HG03039 (cell line): ENCODE measurements around the gene HES2.
"Not testable (repeated sequence)": the region's sequence is repeated elsewhere in the genome, so short reads cannot be mapped to it uniquely, and the experiment has no call there.

Source experiments
- ATAC-seq: cut with Tn5 transposase; IDR thresholded peaks from one replicate; pipeline ENCODE4 v1.9.1; 2021; ENCODE audit warnings: mild to moderate bottlenecking, moderate library complexity; ENCODE audit not compliant: unreplicated experiment

HES2 gene

DNA sequence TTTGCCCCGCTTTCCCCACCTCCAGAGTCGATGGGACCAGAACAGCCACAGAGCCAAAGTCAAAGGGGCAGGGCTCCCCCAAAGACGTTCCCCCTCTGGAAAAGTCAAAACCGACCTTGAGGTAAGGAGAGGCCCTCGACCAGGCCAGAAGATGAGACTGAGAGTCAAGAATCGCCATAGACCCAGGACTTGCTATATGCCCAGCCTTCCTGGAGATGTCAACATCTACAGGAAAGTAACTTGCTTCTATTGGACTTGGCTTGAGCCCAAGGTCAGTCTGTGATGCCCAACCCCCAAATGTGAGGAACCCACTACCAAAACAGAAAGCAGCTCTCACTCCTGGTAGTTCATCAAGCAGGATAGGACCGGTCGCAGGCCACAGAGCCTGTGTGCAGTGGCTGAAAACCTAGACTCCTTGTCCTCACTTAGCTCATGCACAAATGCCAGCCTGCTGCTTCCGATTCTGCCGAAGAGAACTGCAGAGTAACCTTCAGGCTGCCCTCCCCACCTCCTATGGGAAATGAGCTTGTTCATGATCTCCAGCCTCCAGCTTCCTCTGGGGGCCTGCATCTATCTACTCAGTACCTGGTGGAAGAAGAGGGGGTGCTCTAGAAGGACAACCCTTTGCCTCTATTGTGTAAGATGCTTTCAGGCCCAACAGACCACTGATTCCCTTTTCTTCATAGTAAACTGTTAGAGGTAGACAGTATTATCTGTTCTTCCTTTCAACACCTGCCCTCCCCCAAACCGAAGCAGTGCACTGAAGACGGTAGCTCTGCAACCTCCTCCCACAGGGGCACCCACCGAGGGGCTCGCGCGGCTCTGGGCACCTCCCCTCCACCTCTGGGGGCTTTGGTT is 27.5 kb downstream of the HES2 start:
- ATAC-seq, result no peak

DNA sequence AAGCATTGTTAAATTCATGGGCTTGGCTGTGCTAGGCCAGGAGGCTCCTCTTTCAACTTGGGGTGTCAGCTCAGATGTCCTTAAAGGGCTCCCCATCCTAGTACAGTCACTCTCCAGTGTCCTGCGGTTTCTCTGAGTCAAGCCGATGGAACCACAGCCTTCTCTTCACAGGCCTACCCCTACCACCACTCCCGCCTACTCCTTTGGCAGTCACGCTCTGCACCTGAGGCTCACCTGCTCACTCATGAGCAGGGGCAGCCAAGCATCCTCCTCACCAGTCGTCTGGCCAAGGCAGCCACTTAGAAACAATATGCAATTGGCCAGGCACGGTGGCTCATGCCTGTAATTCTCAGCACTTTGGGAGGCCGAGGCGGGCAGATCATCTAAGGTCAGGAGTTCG is 29.7 kb downstream of the HES2 start:
- ATAC-seq, result no peak

DNA sequence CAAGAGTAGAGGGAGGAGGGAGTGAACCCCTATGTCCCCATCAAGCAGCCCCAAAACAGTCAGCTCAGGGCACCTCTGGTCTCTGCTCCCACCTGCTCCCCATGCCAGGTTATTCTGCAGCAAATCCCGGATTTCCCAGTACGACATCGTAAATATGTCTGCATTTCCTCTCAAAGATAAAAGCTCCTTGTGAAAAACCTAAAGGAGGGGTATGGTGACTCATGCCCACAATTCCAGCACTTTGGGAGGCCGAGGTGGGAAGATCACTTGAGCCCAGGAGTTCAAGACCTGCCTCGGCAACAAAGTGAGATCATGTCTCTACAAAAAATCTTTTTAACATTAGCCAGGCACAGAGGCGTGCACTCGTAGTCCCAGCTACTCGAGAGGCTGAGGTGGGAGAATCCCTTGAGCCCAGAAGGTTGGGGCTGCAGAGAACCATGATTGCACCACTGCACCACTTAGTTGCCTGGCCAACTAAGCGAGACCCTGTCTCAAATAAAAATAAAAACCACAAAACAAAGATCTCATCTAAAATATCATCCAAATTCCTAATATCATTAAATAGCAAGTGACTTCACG is 33.3 kb downstream of the HES2 start:
- ATAC-seq, result no peak

DNA sequence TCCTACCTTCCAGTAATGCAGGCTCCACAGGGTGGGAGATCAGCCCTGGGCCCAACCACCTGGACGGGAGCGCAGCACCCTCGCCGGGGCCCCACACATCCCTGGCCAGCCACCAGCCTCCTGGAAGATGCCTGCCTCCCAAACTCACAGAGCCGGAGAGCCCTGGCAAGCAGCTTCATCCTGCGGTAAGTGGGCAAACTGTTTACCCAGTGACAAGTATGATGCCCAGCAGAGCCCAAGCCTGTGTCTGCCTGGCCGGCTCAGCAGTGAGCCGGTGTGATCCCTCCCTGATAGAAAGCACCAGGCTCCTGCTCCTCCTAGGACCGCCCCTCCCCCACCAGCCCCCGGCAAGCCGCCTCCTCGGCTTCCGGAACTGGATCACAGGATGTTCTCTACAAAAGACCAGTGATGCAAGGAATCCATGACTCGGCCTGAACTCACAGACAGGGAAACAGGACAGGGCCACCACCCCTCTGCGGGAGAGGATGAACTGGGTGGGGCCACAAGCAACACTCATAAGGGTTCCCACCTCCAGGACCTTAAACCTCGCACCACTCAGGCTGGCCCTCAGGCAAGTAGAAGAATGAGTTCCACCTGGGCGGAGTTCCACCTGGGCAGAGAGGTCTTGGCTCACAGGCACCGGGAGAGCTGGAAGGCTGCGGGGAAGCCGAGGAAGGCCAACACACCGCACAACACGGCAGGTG is 34.1 kb downstream of the HES2 start:
- no peak for ATAC-seq

DNA sequence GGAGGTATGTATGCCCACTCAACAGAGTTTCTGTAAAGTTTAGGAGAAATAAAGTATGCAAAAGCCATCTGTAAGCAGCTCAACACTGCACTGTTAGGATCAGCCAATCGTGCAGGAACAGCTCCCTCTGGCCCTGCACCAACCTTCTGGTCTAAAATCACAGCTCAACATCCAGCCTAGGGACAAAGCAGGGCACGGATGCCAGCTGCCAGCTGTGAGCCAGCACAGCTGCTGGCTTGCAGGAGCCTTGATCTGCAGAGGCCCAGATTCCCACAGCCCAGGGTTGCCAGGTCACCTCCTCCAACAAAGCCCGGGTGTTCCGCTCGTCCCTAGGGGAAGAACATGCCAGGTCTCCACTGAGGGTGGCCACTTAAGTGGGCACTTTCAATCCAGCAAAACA is 34.8 kb downstream of the HES2 start:
- ATAC-seq, result no peak

DNA sequence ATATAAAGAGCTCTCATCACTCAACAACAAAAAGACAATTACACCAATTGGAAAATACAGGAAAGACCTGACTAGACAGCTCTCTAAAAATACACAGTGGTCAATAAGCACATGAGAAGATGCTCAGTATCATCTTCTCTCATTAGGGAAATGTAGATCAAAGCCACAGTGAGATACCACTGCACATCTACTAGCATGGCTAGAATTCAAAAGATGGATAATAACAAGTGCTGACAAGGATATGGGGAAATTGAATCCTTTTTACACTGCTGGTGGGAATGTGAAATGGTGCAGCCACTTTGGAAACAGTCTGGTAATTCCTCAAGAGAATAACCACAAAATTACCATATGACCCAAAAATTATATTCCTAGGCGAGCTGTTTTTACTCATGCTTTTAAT is 35.6 kb downstream of the HES2 start:
- ATAC-seq, result no peak

DNA sequence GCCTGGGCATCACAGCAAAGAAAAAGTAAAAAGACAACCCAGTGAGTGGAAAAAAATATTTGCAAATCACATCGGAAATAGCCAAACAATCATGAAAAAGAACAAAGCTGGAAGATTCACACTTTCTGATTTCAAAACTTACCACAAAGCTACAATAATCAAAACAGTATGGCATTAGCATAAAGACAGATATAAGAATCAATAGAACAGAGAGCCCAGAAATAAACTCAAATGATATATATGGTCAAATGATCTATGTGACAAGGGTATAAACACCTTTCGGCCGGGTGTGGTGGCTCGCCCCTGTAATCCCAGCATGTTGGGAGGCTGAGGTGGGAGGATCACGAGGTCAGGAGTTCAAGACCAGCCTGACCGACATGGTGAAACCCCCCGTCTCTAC is 39.7 kb downstream of the HES2 start:
- ATAC-seq, result no peak

DNA sequence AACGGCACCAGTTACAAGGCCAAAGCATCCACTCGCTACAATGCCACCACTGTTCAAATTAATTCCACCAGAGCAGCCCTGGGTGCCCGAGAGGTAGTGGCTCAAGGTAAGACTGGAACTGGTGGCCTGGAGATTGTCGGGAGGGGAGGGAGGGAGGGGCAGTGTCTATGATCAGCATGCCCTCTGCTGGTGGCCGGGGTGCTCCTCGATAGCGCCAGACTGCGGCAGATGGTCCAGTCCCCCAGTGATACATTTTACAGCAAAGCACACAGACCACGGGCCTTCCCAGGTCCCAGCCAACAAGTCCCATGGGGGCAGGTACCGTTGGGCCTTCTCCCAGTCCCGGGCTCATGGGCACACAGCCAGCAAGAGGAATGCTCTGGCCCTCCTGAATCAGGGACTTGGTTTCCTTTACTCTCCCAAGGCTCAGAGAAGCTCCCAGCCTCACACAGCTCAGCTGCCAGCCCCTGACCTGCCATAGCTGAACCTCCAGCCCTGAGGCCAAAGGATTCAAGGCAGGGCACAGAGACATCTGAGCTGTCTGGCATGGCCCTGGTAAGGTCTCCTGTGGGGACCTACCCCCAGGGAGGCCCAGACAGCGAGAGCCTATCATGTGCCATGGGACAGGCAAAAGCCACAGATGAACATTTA is 41.5 kb downstream of the HES2 start:
- ATAC-seq, result no peak

DNA sequence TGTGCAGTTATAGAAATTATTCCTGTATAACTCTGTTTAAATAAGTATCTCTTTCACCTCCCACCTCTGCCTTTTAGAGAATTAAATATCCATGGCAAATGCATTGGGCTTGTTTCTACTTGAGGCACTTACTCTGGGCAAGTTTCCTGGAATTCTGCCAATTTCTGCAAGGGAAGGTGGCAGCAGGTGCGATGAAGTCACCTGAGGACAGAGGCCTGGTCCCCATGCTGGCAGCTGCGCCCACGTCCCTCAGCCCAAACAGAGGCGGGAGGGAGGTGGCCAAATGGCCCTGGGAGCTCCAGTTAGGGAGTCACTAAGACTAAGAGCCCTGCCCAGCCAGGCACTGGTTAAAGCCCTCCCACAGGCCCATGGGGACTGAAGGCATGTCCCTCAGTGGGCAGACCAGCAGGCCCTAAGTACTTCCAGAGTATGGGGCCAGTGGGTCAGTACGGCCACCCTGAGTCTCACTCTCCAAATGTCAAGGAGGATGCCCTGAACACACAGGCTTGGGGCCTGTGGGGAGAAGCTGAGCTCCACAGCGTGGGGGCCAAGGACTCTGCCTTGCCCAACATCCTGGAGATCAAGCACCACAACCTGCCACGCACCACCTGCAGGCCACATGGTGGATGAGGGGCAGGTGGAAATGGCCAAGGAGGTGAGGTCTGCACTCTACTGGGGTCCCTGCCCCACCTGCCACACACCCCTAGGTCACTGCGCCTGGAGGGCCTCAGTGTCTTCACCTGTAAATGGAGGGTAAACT is 45.6 kb downstream of the HES2 start:
- no peak for ATAC-seq

DNA sequence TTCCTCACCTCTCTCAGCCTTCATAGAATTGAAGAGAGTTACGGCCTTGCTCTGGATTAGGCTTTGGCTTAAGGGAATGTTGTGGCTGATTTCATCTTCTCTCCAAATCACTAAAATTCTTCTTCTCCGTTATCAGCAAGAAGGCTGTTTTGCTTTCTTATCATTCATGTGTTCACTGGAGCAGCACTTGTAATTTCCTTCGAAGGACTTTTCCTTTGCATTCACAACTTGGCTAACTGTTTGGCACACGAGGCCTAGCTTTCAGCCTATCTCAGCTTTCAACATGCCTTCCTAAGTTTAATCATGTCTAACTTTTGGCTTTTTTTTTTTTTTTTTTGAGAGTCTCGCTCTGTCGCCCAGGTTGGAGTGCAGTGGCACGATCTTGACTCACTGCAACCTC is 47.5 kb downstream of the HES2 start:
- not testable (repeated sequence) for ATAC-seq

DNA sequence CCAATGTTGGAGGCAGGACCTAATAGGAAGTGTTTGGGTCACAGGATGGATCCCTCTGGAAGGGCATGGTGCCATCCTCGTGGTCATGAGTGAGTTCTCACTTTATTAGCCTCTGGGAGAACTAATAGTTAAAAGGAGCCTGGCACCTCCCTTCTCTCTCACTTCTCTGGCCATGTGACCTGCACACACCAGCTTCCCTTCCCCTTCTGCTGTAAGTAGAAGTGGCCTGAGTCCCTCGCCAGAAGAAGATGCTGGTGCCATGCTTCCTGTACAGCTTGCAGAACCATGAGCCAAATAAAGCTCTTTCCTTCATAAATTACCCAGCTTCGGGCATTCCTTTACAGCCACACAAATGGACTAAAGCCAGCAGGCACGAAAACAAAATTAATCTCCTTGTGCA is 49.7 kb downstream of the HES2 start:
- no peak for ATAC-seq

DNA sequence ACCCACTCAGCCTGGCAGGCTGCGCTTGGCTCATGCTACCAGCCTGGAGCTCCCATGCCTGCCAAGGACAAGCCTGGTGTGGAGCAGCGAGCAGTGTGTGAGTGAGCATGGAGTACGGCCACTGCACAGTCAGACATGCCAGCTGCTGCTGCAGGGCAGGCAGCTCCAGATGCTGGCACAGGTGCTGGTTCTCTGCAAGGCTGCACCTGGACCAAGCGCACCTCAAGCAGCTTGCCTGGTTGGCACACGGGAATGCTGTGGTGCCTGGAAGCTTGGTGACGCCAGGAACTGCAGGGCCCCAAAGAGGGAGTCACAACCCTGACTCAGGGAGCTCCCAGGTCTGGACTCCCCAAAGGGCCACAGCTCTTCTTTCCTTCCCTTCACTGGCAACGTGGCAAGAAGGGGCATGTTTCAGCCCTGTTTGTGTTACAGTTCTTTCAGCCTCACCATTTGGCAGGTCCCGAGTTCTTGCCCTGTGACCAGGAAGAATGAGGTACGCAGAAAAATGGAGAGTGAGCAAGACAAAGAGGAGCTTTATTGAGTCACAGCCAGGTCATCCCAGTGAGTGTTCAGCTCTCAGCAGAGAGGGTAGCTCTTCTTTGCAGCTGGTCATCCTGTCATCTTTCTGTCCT is 52.2 kb downstream of the HES2 start:
- ATAC-seq, result no peak

DNA sequence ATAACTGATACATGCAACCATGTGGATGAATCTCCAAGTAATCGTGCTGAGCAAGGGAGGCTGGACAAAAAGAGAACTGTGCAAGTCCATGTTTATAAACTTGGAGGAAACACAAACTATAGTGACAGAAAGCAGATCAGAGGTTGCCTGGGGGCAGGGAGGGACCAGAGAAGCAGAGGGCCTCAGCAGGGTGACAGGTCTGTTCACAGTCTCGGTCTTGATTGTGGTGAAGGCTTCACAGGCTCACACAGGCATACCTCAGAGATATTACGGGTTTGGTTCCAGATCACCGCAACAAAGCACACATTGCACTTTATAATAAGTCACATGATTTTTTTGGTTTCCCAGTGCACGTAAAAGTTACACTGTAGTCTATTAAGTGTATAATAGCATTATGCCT is 54.7 kb downstream of the HES2 start:
- no peak for ATAC-seq

DNA sequence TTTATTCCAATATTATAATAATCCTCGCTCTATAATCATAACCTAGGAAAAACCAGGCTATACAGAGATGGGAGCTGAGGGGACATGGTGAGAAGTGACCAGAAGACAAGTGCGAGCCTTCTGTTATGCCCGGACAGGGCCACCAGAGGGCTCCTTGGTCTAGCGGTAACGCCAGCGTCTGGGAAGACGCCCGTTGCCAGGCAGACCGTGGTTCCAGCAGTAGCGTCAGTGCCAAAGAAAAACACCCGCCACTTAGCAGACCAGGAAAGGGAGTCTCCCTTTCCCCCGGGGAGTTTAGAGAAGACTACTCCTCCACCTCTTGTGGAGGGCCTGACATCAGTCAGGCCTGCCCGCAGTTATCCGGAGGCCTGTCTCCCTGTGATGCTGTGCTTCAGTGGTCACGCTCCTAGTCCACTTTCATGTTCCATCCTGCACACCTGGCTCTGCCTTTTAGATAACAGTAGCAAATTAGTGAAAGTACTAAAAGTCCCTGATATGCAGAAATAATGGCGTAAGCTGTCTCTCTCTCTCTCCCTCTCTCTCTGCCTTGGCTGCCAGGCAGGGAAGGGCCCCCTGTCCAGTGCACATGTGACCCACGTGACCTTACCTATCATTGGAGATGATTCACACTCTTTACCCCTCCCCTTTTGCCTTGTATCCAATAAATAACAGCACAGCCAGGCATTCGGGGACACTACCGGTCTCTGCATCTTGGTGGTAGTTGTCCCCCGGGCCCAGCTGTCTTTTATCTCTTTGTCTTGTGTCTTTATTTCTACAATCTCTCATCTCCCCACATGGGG is 56.4 kb downstream of the HES2 start:
- ATAC-seq, result not testable (repeated sequence)
